Neural progenitor cell (in vitro differentiated cells): ENCODE measurements around the gene SLX4IP.

ENCODE experiments used
- EZH2phosphoT487 ChIP-seq: fragments of 200-600 bp; sonication (generic); IDR thresholded peaks from 2 replicates; pipeline ENCODE4 v1.6.1; 2017; ENCODE audit warnings: antibody characterized with exemption
- TF ChIP-seq, protein P1 (sequence below): fragments of 200-600 bp; sonication (generic); IDR thresholded peaks from 2 replicates; pipeline ENCODE4 v1.5.1; 2017; ENCODE audit warnings: antibody characterized with exemption, mild to moderate bottlenecking

DNA sequence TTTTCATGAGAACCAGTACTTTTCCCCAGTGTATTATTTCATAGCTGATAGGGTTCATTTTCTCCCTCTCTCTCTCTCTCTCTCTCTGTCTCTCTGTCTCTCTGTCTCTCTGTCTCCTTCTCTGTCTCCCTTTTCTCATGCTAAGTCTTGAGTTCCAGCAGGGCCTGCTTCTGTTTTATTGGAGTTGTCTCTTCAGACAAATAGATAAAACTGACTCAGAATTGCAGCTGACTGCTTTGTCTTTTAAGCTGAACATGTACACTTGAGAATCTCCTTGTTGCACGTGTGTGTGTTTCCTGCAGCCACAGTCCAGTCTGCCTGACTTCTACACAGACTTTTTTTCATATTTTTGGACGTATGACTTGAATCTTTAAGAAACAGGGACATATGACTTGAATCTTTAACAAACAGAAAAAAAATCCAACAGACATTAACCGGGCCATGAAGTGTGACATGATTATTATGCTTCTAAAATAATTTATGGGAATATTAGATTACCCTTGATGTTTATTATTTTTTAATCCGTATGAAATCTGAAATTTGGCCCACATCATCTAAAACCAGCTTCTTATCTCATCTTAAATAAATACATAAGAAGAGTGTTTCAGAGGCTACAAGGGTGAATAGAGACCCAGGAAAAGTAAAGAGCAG is 167.2 kb downstream of the SLX4IP start:
- TF ChIP-seq, protein P1, sequence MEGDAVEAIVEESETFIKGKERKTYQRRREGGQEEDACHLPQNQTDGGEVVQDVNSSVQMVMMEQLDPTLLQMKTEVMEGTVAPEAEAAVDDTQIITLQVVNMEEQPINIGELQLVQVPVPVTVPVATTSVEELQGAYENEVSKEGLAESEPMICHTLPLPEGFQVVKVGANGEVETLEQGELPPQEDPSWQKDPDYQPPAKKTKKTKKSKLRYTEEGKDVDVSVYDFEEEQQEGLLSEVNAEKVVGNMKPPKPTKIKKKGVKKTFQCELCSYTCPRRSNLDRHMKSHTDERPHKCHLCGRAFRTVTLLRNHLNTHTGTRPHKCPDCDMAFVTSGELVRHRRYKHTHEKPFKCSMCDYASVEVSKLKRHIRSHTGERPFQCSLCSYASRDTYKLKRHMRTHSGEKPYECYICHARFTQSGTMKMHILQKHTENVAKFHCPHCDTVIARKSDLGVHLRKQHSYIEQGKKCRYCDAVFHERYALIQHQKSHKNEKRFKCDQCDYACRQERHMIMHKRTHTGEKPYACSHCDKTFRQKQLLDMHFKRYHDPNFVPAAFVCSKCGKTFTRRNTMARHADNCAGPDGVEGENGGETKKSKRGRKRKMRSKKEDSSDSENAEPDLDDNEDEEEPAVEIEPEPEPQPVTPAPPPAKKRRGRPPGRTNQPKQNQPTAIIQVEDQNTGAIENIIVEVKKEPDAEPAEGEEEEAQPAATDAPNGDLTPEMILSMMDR: no peak
- no peak for TF ChIP-seq EZH2phosphoT487
